GM21360 (cell line): ENCODE results near the gene GPC6.

Source experiments
- ATAC-seq: cut with Tn5 transposase; IDR thresholded peaks from one replicate; pipeline ENCODE4 v1.9.1; 2021; ENCODE audit warnings: mild to moderate bottlenecking, moderate library complexity; ENCODE audit not compliant: unreplicated experiment

The GPC6 gene

DNA sequence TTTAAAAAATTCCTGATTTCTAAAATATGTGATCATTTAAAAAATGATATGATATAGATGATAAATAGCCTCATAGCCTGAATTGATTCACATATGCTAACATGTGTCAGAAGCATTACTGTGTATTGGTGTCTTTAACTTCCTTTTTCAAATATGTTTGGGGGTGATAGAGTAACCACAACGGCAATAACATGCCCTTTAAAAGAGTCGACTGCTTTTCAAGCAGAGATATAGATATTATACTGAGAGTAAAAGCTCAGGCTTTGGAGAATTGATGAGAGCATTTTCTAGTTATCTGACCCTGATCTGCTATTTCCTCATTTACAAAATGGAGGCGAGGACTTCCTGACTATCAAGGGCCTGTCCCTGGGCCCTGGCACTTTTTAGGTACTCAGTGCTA, 992.3 kb downstream of the GPC6 start:
- no peak for ATAC-seq

DNA sequence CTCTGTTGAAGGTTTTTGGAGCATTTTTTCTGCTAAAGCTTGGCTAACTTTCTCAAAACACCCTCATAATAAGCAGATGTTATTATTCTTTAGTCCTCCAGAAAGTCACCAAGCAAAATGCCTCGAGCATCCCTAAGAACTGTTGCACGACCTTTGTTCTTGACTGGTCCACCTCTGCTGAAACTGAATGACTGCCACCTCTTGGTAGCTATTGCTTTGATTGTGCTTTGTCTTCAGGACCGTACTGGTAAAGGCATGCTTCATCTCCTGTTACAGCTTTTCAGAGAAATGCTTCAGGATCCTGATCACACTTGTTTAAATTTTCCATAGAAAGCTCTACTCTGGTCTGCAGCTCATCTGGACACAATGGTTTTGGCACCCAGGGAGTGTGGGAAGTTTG, 998.1 kb downstream of the GPC6 start:
- ATAC-seq, result no peak

DNA sequence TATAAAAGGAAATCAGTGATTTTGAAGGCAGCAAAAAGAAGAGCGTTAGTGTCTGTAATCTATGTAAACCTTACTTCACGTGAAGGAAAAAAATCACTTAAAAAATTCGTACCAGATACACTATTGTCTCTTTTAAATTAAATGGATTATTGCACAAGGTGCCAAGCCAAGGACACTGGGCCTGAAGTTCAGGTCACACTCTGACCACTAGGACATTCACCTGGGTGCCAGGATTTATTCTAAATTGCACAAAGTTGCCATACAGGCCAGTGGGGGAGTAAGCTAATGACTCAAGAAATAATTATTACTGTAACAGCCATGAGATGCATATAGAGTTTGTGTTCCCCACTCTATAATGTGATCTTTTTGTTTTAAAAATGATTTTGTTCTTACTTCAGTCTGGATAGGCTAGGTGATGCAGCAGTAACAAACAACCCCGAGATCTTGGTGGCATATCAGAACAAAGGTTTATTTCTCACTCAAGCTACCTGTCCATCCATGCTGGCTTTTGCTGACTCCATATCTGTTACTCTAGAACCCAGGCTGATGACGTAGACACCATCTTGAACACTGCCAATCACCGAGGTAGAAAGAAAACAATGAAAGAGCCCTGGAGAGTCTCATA, 1000.8 kb downstream of the GPC6 start:
- ATAC-seq, result no peak

DNA sequence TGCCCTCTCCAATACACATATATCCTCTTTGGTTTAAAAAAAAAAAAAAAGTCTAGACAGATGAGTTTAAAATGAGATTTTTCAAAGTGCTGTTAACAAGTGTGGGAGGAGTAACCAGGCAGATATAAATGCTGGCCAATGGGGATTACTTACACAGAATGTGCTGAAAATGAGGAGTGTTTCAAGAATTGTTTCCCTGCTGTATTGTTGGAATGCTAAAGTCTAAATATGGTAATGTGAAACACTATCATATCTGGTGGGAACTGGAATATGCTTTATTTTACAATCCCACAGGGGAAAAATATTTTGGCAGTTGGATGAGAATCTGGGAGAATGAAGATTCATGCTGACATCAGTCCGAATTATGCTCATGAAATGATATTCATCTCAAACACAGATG, 1002.2 kb downstream of the GPC6 start:
- no peak for ATAC-seq

DNA sequence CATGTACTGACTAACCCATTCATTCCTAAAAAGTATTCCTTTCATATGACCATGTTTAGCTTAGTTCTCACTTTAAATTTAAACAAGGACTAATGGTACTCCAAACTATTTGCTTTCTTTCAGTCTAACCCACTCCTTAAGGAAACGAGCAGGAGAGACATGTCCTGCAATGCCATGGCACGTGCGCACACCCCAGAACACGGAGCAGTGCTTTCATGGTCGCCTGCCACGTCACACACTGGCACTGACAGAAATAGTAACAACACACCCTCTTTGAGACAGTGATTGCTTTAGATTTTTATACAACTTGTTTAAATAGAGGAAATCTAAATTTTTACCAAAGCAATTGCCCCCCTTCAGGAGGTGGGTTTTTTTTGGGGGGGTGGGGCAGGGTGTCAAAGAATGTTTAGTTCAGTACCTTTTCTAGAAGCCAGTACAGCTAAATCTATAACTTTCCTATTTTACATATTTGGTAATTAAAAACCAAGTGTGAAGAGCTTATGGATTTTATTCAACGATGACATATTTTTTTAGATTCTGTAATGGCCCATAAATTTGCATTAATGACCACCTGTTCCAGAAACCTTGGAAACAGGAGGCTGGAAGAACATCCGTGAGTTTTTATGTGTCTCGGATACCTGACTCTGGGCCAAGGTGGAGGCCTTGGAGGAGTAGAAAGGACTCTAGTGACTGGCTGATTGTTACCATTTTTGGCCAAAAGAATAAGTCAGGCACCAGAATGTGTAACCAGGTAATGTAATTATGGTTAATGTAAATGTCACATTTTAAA, 1005.7 kb downstream of the GPC6 start:
- no peak for ATAC-seq

DNA sequence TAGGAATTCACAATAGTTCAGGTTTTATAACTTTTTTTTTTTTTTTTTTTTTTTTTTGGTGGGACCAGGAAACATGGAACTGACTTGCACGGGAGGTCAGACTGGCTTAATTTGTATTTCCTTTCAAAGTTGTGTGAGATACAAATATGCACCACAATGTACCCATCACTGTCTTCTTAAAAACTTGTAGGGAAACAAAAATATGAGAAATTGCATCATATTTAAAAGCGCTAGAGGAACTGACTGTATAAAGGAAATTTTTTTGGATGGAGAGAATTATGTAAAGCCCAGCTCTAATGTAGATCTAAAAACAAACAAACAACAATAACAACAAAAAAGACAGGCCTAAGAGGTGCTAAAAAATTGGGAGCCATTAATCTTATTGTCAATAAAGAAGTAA, 1006.3 kb downstream of the GPC6 start:
- ATAC-seq, result no peak

DNA sequence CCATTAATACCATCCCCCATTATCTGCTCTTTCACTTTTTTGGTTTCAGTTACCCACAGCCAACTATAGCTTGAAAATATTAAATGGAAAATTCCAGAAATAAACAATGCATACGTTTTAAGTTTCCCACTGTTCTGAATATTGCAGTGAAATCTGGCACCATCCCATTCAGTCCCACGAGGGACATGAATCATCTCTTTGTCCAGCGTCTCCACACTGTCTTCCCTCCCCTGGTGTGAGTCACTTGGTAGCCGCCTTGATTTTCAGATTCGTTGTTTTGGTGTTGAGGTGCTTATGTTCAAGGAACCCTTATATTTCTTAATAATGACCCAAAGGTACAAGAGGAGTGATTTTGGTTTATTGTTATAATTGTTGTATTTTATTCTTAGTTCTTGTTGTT, 1006.8 kb downstream of the GPC6 start:
- ATAC-seq, result no peak

DNA sequence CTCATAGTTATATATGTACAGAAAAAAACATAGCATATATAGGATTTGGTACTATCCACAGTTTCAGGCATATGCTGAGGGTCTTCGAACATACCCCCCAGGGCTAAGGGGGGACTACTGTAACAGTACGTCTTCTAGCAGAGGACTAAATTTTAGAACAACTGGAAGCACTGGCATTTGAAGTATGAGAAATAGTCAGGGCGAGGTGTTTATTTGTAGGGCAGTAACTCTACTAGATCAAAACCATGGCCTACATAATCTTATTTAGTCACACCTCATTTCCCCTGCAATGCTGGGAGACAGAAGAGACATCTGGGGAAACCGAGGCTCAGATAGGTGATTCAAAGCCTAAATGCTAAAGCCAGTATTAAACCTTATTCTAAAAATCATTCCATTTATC, 1007.2 kb downstream of the GPC6 start:
- no peak for ATAC-seq

DNA sequence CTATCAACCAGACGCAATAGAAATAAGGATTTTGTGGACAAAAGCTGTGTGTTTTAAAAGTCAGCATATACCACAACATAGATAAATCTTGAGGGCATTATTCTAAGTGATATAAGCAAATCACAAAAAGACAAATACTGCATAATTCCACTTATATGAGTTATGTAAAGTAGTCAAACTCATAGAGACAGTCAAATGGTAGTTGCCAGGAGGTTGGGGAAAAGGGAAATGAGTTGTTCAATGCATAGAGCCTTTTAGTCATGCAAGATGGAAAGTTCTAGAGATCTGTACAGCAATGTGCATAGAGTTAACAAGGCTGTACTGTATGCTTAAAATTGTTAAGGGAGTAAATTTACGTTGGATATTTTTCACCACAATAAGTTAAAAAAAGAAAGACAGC, 1008.1 kb downstream of the GPC6 start:
- no peak for ATAC-seq

DNA sequence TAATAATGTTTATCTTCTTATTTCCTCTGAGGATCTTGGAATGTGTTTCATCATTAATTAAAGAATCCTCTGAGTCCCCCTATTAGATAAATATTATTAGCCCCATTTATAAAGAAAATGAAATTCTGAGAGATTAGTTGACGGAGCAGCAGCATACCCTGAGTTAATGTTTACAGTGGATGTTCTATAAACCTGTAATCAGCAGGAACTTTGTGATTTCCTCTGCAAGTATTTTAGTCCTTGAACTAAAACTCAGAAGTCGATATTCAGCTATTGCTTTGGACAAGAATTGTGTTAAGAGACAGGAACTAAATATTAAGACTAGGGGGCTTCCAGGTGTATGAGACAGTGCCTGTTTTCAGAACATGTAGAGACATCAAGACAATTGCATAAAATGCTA, 1009.5 kb downstream of the GPC6 start:
- no peak for ATAC-seq

DNA sequence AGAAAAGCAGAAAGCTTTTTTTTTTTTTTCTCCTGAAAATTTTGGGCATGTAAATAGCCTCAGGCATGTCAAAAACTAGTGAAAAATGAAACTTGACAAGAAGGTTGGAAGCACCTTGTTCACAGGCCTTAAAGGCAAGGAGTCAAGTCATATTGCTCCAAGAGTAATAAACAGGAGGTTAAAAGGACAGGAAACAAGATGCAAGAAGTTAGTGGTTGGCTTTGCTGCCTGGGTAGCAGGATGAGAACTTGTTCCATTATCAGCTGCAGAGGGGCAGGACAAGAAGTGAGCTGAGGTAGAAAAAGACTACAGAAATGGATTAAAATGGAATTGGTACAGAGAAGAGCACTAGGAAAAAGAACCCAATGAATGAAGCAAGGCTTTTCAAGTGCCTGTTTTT, 1010.3 kb downstream of the GPC6 start:
- ATAC-seq, result no peak

DNA sequence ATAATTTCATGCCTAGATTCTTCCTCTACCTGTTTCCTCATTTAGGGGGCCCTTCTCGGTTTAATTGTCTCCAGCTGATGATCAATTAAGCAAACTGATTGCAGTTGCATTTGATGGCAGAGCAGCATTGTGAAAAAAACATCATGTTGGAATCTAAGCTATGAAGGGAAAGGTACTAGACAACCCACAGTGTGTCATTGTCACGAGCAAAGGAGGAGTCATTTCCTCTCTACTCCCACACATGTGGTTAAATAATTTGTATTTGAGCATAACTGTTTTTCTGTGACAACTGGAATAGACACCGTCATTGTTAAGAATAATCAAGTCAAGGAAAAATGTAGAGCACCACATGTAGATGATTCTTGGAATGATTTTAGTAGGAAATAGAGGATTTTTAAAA, 1012.5 kb downstream of the GPC6 start:
- peak; percentile 59 for ATAC-seq

DNA sequence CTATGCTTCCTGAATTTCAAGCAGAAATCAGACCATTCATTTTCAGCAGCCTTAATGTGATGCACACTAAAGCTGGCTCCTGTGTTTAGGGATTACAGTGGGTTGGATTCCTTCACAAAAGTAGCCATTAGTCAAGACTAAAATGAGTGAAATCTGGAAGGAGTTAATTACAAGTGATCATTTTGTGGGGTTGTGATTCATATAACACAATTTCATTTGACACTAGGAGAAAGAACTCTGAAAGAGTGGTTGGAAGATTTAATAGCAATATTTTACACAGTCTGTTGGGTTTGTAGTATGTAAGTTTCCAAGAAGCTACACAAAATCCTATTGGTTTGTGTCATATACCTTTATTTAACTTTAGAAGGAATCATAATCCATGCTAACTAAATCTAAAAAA, 1015.9 kb downstream of the GPC6 start:
- no peak for ATAC-seq

DNA sequence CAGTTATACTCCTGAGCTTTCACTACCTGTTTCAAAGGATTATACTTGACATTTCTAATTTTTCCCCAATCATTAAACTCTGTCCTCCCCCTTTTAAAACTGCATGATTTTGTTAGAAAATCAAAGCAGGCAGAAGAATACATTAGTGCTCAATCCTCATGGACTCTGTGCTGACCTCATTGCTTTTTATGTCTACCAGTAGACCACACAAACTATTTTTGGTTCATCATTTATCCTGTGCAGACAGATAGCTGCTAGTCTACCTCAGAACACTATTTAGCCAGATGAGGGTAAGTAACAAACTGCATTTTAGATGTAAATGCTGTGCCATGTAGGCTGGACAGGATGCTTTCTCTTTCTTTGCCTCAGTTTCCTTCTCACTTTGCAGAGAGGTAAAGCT, 1016.9 kb downstream of the GPC6 start:
- no peak for ATAC-seq

DNA sequence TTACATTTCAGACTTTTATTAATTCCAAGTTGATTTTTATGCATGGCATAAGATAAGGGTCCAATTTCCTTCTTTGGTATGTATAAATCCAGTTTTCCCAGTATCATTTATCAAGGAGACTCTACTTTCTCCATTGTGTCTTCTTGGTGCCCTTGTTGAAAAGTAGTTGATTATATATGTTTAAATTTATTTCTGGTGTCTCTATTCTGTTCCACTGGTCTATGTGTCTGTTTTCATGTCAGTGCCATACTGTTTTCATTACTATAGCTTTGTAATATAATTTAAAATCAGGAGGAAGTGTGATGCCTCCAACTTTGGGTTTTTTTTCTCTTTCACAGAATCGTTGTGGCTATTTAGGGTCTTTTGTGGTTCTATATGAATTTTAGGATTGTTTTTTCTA, 1019.9 kb downstream of the GPC6 start:
- no peak for ATAC-seq

DNA sequence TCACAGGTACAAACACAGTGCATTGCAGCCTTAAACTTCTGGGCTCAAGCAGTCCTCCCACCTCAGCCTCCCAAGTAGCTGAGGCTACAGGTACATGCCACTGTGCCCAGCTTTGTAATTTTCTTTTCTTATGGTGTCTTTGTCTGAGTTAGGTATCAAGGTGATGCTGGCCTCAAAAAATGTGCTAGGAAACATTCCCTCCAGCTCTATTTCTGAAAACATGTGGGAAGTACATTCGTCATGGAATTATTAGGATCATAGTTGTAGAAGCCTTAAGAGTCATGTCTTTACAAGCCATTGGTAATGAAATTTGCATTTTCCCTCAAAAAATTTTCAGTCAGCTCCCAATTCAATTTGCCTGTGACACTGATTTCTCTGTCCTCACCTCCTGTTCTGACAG, 1021.3 kb downstream of the GPC6 start:
- no peak for ATAC-seq

DNA sequence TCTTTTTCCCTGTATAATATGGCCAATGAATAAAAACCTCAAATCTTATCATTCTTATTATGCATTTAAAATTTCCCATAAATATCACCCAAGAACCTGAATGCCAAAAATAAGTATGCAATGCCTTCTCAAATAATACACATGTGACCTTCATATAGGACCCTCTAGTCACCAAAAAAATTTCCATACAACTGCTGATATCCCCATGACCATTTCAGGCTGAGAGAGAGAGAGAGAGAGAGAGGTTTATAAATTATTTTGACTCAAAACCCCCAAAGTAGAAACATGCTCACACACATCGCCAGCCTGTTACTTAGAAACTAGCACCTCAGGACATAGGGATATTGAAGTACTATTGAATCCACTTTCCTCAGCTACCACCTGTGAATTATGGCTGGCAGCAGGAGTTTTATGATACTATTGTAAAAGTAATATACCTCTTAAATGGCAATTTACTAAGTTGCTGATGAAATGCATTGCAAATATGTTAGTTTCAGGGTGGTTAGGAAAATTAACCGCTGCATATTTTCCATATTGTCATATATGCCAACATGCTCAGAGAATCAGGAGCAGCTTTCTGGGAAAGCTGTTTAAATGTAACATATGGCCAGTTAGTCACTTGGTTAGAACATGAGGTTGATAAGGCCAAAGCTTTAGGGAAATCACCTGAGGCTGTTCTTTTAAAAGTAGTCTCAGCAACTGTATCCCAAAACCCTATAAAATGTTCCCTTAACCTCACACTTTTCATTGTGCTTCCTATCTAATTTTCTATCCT, 1022.0 kb downstream of the GPC6 start:
- ATAC-seq, result no peak

DNA sequence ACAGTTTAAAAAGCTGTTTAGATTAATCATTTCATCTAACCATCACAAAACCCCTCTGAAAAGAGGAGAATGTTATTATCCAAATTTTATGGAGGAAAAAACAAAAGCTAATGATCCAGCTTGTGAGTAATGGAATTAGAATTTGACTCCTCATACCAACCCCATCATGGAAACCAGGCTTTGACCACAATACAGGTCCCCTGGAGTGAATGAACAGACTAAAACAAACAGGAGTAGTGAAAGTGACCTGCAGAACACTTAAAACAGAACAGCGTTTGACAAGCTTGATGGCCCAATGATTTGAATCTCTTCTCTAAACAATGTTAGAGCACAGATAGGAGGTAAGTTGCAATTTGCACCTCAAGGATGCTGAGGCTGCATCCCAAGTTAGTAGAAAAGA, 1022.9 kb downstream of the GPC6 start:
- ATAC-seq, result no peak

DNA sequence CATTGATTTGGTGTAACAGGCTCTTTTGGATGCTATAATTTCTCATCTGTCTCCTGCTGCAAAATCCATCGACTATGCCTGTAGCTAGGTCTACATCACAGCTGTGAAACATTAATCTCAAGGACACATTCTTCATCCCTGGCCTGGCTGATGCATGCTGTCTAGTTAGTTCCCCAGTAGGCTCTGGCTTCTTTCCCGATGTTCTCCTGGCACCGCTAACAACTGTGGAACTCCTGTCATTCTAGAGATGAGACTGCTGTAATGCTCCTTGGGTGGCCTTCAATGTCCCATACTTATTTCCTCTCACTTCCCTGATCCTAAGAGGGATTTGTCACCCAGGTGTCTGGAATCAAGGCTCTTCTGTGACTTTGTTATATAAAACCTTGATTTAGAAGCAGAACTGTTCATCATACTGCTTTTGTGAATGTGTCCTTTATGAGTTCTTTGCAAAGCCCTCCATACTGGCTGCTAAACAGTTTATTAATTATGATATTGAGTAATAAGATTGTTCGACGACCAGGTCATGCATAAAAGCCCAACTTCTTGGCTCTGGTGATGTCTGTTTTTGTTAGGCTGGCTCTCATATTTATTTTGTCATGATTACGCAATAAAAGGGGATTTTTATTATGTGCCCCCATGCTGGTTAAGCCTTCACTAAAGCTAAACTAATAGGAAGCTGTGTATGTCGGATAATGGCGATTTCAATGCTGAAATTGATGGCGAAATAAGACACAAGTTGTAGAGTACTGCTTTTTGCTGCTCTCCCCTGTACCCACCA, 1025.4 kb downstream of the GPC6 start:
- no peak for ATAC-seq

DNA sequence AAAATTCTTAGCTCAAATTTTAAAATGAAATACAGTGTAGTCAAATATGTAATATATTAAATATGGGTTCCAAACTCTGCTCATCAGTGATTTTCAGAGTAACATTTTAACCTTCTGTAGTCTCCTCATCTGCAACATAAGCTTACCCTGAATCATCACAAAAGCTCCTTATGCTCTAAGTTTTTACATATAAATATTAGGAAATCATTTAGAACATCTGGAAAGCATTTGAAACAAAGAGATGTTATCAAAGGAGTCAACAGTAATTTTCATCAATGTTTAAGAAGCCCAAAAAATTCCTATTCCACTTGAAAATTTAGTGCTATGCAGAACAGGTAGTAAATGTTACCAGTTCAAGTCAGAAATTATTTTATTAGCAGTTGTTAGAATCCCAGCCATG, 1028.1 kb downstream of the GPC6 start:
- ATAC-seq, result no peak

DNA sequence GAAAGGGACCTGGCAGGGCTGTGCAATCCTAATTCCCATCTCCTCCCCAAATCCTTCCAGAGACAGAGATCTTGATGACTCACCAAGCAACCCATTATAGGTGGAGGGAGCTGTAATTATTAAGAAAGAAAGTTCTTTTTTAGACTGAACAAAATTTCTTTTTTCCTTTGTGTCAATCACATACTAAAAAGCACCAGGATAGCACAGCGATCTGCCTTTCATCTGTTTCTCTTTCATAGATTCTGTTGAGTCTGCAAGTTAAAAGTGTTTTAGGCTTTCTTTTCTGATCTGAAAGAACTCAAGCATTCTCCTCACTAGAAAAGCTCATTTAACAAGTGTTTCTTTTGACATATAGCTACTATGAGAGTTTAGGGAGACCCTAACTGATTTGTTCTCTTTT, 1030.1 kb downstream of the GPC6 start:
- ATAC-seq, result no peak
